ENCODE measurements around the gene A4GALT.

DNA sequence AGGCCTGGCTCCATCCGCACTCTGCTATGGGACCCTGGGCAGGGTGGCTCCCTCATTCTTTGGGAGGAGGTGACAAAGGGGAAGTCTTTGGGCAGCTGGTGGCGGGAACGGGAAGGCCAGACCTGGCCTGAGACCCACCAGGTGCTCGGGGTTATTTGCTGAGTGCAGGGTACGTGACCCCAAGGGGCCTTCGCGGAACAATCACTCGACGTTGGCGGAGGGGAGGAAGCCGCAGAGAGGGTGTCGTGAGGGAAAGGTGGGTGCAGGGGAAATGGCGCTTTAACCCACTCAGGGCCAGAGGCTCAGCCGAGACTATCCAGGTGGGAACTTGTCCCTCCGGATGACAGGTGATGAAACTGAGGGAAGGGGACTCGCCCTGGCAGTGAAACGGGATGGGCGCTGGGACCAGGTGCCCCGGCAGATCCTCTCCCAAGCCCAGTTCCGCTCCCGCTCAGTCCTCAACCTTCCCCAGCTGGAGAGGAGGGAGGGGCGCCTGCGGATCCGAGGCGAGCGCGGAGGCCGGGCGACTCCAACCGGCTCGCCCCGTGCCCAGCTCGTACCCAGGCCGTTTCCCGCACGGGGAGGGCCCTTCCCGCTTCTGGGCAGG is 911 bp downstream of the A4GALT start:
- TF ChIP-seq, protein P1, sequence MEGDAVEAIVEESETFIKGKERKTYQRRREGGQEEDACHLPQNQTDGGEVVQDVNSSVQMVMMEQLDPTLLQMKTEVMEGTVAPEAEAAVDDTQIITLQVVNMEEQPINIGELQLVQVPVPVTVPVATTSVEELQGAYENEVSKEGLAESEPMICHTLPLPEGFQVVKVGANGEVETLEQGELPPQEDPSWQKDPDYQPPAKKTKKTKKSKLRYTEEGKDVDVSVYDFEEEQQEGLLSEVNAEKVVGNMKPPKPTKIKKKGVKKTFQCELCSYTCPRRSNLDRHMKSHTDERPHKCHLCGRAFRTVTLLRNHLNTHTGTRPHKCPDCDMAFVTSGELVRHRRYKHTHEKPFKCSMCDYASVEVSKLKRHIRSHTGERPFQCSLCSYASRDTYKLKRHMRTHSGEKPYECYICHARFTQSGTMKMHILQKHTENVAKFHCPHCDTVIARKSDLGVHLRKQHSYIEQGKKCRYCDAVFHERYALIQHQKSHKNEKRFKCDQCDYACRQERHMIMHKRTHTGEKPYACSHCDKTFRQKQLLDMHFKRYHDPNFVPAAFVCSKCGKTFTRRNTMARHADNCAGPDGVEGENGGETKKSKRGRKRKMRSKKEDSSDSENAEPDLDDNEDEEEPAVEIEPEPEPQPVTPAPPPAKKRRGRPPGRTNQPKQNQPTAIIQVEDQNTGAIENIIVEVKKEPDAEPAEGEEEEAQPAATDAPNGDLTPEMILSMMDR (IDR thresholded peaks at IDR 0.05 in 4 of 5, conservative IDR thresholded peaks at IDR 0.05 in 1 of 5): no peak
- no peak for TF ChIP-seq POLR2A (IDR thresholded peaks at IDR 0.05)

All from gastrocnemius medialis (tissue), 4 donors.